Trophoblast cell (in vitro differentiated cells and primary cell): Measurements from ENCODE around the gene SMDT1. TPM values are rescaled to one million over a fixed set of nuclear protein-coding genes. Genes with fewer than 3 reads are reported as not detected.

ENCODE experiments used
- DNase-seq, 2 donors: peaks; one replicate each; pipeline ENCODE4 v3.0.0-alpha.2; 2016
- H2AFZ ChIP-seq: 2 replicates; pipeline ENCODE4 v1.6.1; 2013; ENCODE audit warnings: low read length, moderate library complexity, mild to moderate bottlenecking; ENCODE audit not compliant: insufficient read depth, poor library complexity
- H2AK5ac ChIP-seq: 2 replicates; pipeline ENCODE4 v1.6.1; 2013; ENCODE audit warnings: mild to moderate bottlenecking, low read length
- H2BK120ac ChIP-seq: 2 replicates; pipeline ENCODE4 v1.6.1; 2013; ENCODE audit warnings: low read length, mild to moderate bottlenecking, moderate library complexity; ENCODE audit not compliant: insufficient read depth, poor library complexity
- H2BK12ac ChIP-seq: 2 replicates; pipeline ENCODE4 v1.6.1; 2013; ENCODE audit warnings: mild to moderate bottlenecking, low read length, moderate library complexity
- H2BK5ac ChIP-seq: 2 replicates; pipeline ENCODE4 v1.6.1; 2013; ENCODE audit warnings: low read length, low read depth, moderate library complexity, mild to moderate bottlenecking; ENCODE audit not compliant: poor library complexity
- H3K14ac ChIP-seq: 2 replicates; pipeline ENCODE4 v1.6.1; 2013; ENCODE audit warnings: mild to moderate bottlenecking, low read length
- H3K18ac ChIP-seq: 2 replicates; pipeline ENCODE4 v1.6.1; 2013; ENCODE audit warnings: mild to moderate bottlenecking, low read length
- H3K23ac ChIP-seq: 2 replicates; pipeline ENCODE4 v1.6.1; 2013; ENCODE audit warnings: low read length
- H3K27ac ChIP-seq: 2 replicates; pipeline ENCODE4 v1.5.1; 2013; ENCODE audit warnings: low read depth, mild to moderate bottlenecking, inconsistent platforms, low read length, moderate library complexity
- H3K27me3 ChIP-seq: 2 replicates; pipeline ENCODE4 v1.6.1; 2013; ENCODE audit warnings: inconsistent platforms, mild to moderate bottlenecking, low read length, moderate library complexity; ENCODE audit not compliant: insufficient read depth
- H3K36me3 ChIP-seq, 2 experiments: 1 replicate in 1 of 2; 2 replicates in 1 of 2; pipeline ENCODE4 v1.6.1; 2013; ENCODE audit warnings: low read length in 2 of 2, mild to moderate bottlenecking in 2 of 2, moderate library complexity in 1 of 2; ENCODE audit not compliant: insufficient read depth in 2 of 2, control insufficient read depth in 1 of 2
- H3K4ac ChIP-seq: 2 replicates; pipeline ENCODE4 v1.6.1; 2013; ENCODE audit warnings: low read depth, mild to moderate bottlenecking, low read length, moderate library complexity
- H3K4me1 ChIP-seq, 2 experiments: 1 replicate in 1 of 2; 2 replicates in 1 of 2; pipeline ENCODE4 v1.6.1; 2013; ENCODE audit warnings: low read length in 2 of 2, mild to moderate bottlenecking in 2 of 2, moderate library complexity in 1 of 2; ENCODE audit not compliant: insufficient read depth in 2 of 2, control insufficient read depth in 1 of 2
- H3K4me2 ChIP-seq: 2 replicates; pipeline ENCODE4 v1.6.1; 2013; ENCODE audit warnings: inconsistent platforms, mild to moderate bottlenecking, low read length, moderate library complexity
- H3K4me3 ChIP-seq: 2 replicates; pipeline ENCODE4 v1.5.1; 2013; ENCODE audit warnings: mild to moderate bottlenecking, low read depth, low read length, inconsistent platforms
- H3K79me1 ChIP-seq: one replicate; pipeline ENCODE4 v1.6.1; 2013; ENCODE audit warnings: low read length
- H3K79me2 ChIP-seq: 2 replicates; pipeline ENCODE4 v1.6.1; 2013; ENCODE audit warnings: low read length, mild to moderate bottlenecking; ENCODE audit not compliant: control insufficient read depth, insufficient read depth, poor library complexity
- H3K9ac ChIP-seq: 2 replicates; pipeline ENCODE4 v1.6.1; 2013; ENCODE audit warnings: mild to moderate bottlenecking, low read length
- H3K9me3 ChIP-seq: 2 replicates; pipeline ENCODE4 v1.6.1; 2013; ENCODE audit warnings: low read depth, mild to moderate bottlenecking, control low read depth, inconsistent platforms, low read length; ENCODE audit not compliant: insufficient read depth
- H4K12ac ChIP-seq: 2 replicates; pipeline ENCODE4 v1.6.1; 2013; ENCODE audit warnings: low read depth, mild to moderate bottlenecking, low read length, moderate library complexity
- H4K8ac ChIP-seq: 2 replicates; pipeline ENCODE4 v1.6.1; 2013; ENCODE audit warnings: low read depth, mild to moderate bottlenecking, low read length, moderate library complexity
- H4K91ac ChIP-seq: one replicate; pipeline ENCODE4 v1.6.1; 2013; ENCODE audit warnings: low read depth, mild to moderate bottlenecking, low read length, moderate library complexity
- WGBS: extraction: QIAGEN DNeasy Blood & Tissue Kit; methylation state at CpG from one replicate; pipeline ENCODE4 v1.1.7; 2013; ENCODE audit warnings: missing lambda C conversion rate; ENCODE audit not compliant: insufficient read length, insufficient coverage; ENCODE audit errors: extremely low coverage; 5-methylcytosine and 5-hydroxymethylcytosine counted together
- polyA plus RNA-seq: library from polyadenylated mRNA; stranded (reverse); fragments of 200-250 nt; gene quantifications from 2 replicates; pipeline ENCODE4 v1.2.3, GENCODE V29; 2013

Gene SMDT1
- polyA plus RNA-seq = 25.6 and 27.4 TPM in 2 replicates

DNA sequence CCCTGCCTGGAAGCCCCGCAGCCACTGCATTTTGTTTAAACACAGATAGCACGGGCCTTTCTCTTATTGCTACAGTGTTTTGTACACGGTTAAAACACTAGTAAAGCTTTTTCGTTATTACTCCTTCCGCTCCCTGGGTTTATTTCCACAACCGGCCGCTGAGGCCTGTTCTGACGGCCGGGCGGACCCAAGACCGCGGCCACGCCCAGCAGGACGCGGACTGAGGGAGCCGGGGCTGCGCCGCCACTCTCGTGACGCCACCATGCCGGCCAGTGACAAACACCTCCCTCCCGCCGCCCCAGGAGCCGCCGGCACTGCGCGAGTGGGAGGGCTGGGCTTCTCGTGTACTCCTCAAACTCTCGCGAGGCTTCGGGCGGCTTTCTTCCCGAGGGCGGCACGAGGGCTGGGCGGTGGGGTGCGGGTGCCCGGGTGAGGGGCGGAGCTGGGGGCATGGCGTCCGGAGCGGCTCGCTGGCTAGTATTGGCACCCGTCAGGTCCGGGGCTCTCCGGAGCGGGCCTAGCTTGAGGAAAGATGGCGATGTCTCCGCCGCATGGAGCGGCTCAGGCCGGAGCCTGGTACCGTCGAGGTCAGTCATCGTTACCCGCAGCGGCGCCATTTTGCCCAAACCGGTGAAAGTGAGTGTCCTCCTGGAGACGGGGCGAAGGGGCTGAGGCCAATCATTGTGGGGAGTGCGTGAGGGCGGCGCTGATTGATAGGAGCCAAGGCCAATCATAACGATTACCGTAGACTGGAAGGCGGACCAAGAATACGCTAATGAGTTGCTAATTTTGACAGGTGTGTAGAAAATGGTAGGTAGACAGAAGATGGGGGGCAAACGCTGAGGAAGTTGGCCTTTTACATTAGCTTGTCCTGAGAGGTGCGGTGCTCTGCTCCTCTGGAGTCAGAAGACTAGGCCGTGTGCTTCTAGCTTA, at the start of gene SMDT1:
Gene SMDT1 (plus strand): TSS at position 382 of the 933 bp plus-strand sequence. CDS start 69 bp downstream, at position 451.
- peak within 1 kb of the TSS; percentile 90 for H3K18ac ChIP-seq
- peak within 1 kb of the TSS; percentile 87 for H3K4ac ChIP-seq
- H3K9me3 ChIP-seq = no peaks in the 10 kb centered on the region
- peak; percentile 99 to 100 for DNase-seq
- peak within 1 kb of the TSS; percentile 37 for H2BK12ac ChIP-seq
- no CpG with 5 or more reads among the region's 71 CpGs for WGBS
- H3K23ac ChIP-seq = no peak within 1 kb of the TSS
- H3K4me1 ChIP-seq = peaks cover 8 to 10% of the 10 kb centered on the region in 2 experiments
- H2AFZ ChIP-seq = peak within 1 kb of the TSS; percentile 95
- peak within 1 kb of the TSS; percentile 86 for H3K27ac ChIP-seq
- H4K91ac ChIP-seq = peak within 1 kb of the TSS; percentile 97
- no peaks in the 10 kb centered on the region for H3K27me3 ChIP-seq
- peak within 1 kb of the TSS; percentile 77 for H3K4me2 ChIP-seq
- peak within 1 kb of the TSS; percentile 78 for H2BK5ac ChIP-seq
- H3K4me3 ChIP-seq = peak within 1 kb of the TSS; percentile 94
- peak within 1 kb of the TSS; percentile 91 for H3K9ac ChIP-seq
- peaks cover 5 to 10% of the 10 kb centered on the region in 2 experiments for H3K36me3 ChIP-seq
- peak within 1 kb of the TSS; percentile 98 for H2AK5ac ChIP-seq
- H4K8ac ChIP-seq = peak within 1 kb of the TSS; percentile 97
- peak within 1 kb of the TSS; percentile 97 for H4K12ac ChIP-seq
- H2BK120ac ChIP-seq = peak within 1 kb of the TSS; percentile 92
- peaks cover 4% of the 10 kb centered on the region for H3K79me2 ChIP-seq
- H3K14ac ChIP-seq = peak within 1 kb of the TSS; percentile 93
- H3K79me1 ChIP-seq = peaks cover 8% of the 10 kb centered on the region

- WGBS = no CpG with 5 or more reads among the region's 5 CpGs
- H2AK5ac ChIP-seq = no peak overlapping the region
- no peak overlapping the region for H3K14ac ChIP-seq
- H3K4me2 ChIP-seq = no peak overlapping the region
- H3K27me3 ChIP-seq = no peaks in the 10 kb centered on the region
- peaks cover 16% of the 10 kb centered on the region for H3K9me3 ChIP-seq
- no peak overlapping the region for H3K4ac ChIP-seq
- H3K18ac ChIP-seq = no peak overlapping the region
- H2AFZ ChIP-seq = no peak overlapping the region
- H3K4me1 ChIP-seq = no peaks in the 10 kb centered on the region
- no peak overlapping the region for H4K8ac ChIP-seq
- H4K91ac ChIP-seq = no peak overlapping the region
- H3K23ac ChIP-seq = no peak overlapping the region
- H2BK5ac ChIP-seq = no peak overlapping the region
- no peak overlapping the region for H4K12ac ChIP-seq
- no peaks in the 10 kb centered on the region for H3K79me2 ChIP-seq
- H3K4me3 ChIP-seq = peak overlapping the region; percentile 23
- no peaks in the 10 kb centered on the region for H3K79me1 ChIP-seq
- no peak overlapping the region for H2BK12ac ChIP-seq
- no peak overlapping the region for H2BK120ac ChIP-seq
- no peaks in the 10 kb centered on the region for H3K36me3 ChIP-seq
- H3K9ac ChIP-seq = no peak overlapping the region
- H3K27ac ChIP-seq = no peak overlapping the region
- DNase-seq = no peak
Measured at GRCh38 chr22:42033263-42034181, 46.0 kb upstream of the SMDT1 start.

DNA sequence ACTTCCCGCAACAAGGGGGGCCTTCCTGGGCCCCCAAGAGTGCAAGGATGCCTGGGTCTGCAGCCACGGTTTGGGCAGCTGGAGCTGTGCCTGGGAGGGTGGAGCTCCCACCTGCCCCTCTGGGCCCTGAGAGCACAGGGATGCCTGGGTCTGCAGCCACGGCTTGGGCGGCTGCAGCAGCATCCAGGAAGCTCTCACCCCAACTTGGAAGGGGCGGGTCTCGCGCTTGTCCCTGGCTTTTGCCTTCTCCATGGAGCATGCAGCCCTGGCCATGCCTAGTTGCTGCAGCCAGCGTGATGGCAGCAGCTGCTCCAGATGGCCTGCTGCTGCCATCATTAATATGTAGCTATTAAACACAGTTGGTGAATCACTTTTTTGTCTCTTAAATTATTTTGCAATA, 44.2 kb upstream of the SMDT1 start:
- no peak overlapping the region for H3K4me3 ChIP-seq

DNA sequence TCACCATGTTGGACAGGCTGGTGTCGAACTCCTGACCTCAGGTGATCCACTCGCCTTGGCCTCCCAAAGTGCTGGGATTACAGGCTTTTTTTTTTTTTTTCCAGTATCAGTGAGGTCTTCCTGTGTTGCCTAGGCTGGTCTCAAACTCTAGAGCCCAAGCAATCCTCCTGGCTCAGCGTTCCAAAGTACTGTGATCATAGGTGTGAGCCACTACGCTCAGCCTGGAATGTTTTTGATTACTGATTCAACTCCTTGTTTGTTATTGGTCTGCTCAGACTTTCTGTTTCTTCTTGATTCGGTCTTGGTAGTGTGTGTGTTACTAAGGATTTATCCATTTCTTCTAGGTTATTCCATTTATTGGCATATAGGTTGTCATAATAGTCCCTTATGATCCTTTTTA, 40.2 kb upstream of the SMDT1 start:
- no peak overlapping the region for H2BK120ac ChIP-seq
- H4K8ac ChIP-seq = no peak overlapping the region
- no peak overlapping the region for H3K27ac ChIP-seq
- H3K4me3 ChIP-seq = no peak overlapping the region
- H2AK5ac ChIP-seq = no peak overlapping the region
- peaks cover 9% of the 10 kb centered on the region for H3K9me3 ChIP-seq
- peak; percentile 30 to 64 for DNase-seq
- H3K4me2 ChIP-seq = no peak overlapping the region
- no peaks in the 10 kb centered on the region for H3K79me1 ChIP-seq
- H3K36me3 ChIP-seq = no peaks in the 10 kb centered on the region
- no peak overlapping the region for H4K12ac ChIP-seq
- H3K23ac ChIP-seq = no peak overlapping the region
- no peaks in the 10 kb centered on the region for H3K4me1 ChIP-seq
- H3K27me3 ChIP-seq = no peaks in the 10 kb centered on the region
- H3K79me2 ChIP-seq = no peaks in the 10 kb centered on the region
- WGBS = no CpG with 5 or more reads among the region's 5 CpGs
- H3K18ac ChIP-seq = no peak overlapping the region
- H2BK12ac ChIP-seq = no peak overlapping the region
- no peak overlapping the region for H3K4ac ChIP-seq
- no peak overlapping the region for H4K91ac ChIP-seq
- H2AFZ ChIP-seq = no peak overlapping the region
- H2BK5ac ChIP-seq = no peak overlapping the region
- no peak overlapping the region for H3K14ac ChIP-seq
- no peak overlapping the region for H3K9ac ChIP-seq

More for the DNA sequence above, 44.2 kb upstream of the SMDT1 start:
- Histone ChIP-seq H3K23ac (no peak overlapping the region), H2AFZ (no peak overlapping the region), H2BK12ac (no peak overlapping the region), H3K4me1 (no peaks in the 10 kb centered on the region), H2BK120ac (no peak overlapping the region), H3K14ac (no peak overlapping the region), H4K8ac (no peak overlapping the region), H2AK5ac (no peak overlapping the region), H4K12ac (no peak overlapping the region), H2BK5ac (no peak overlapping the region), H3K79me2 (no peaks in the 10 kb centered on the region), H3K9ac (no peak overlapping the region), H4K91ac (no peak overlapping the region), H3K27ac (no peak overlapping the region), H3K79me1 (no peaks in the 10 kb centered on the region), H3K9me3 (peaks cover 16% of the 10 kb centered on the region), H3K18ac (no peak overlapping the region), H3K4ac (no peak overlapping the region), H3K27me3 (no peaks in the 10 kb centered on the region), H3K4me2 (no peak overlapping the region), H3K36me3 (no peaks in the 10 kb centered on the region)
- no CpG with 5 or more reads among the region's 8 CpGs for WGBS
- DNase-seq = no peak
